NCI-H748 (cell line): Measurements from ENCODE around the gene MYCN.
A peak's percentile ranks its signal among the peaks of the same experiment; 100 is the strongest.

ENCODE experiments used
- DNase-seq: peaks from one replicate; lab custom pipeline; 2025; ENCODE audit not compliant: unreplicated experiment; lab: John Stamatoyannopoulos, UW

Gene MYCN

DNA sequence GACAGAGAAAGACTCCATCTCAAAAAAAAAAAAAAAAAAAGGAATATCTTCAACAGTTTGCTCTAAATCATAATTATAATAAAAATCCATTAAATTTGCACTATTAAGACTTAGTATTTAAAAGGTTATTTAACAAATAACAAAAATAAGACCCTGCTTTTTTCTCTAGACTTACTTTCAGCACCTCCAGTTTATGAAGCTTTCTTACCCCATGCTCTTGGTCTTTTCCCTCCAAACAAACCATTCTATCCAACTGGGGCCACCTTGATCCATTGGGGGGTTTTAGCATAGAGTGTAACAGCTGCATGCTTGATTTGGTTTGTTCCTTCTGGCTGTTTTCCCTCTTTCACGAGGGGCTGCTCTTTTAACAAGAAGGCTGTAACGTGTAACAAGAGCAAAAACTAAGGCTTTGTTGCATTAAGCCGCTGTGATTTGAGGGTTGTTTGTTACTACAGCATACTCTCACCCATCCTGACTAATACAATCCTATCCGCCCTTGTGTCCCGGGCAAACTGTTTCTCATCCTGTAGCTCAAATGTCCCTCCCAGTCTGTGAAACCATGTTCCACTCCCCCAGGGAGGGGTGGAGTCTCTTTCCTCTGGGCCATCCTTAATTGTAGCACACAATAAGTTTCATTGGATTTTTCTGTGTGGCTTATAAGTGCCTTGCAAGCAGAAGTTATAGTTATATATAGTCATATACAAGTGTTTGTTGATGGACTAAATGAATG, 9.6 kb upstream of the MYCN start:
- DNase-seq = no peak

DNA sequence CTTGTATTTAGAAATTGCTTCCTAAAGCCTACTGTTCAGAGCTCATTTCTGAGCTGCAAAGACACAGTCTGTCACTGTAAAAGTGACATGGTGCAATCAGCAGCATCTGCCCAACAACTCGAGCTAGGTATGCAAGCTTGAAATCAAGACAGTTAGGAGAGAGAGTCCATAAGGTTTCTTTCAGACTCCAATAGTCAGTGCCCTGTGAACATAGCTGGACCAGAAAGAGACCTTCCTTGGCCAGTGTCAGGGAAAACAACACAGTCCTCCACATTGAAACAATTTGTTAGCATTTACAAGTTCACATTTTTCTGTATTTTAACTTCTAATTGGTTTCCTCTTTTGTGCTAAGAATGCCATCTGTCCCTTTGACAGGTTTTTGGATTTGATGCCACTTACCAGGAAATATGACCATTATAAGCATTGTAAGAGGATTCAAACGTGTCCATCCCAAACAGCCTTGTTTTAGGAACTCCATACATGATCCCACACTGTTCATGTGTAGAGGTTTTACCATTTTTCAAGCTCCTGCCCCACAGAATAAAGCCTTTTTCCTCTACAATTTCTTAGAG, 8.9 kb upstream of the MYCN start:
- no peak for DNase-seq

DNA sequence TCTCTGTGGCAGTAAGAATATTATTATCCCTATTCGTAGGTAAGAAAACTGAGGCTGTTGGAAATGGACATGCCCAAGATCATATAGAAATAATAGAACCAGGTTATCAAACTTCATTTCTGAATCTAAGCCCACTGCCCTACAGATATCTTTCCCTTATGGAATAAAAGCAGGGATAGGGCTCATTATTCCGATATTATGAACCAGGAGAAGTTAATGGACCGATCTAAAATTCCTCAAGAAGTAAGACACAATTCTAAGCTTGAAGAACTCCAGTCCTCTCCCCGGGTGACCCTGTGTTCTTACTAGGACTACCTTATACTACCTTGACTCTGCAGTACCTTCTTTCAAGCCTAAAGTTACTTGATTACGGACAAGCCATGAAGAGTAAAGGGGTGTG, 8.4 kb upstream of the MYCN start:
- no peak for DNase-seq

DNA sequence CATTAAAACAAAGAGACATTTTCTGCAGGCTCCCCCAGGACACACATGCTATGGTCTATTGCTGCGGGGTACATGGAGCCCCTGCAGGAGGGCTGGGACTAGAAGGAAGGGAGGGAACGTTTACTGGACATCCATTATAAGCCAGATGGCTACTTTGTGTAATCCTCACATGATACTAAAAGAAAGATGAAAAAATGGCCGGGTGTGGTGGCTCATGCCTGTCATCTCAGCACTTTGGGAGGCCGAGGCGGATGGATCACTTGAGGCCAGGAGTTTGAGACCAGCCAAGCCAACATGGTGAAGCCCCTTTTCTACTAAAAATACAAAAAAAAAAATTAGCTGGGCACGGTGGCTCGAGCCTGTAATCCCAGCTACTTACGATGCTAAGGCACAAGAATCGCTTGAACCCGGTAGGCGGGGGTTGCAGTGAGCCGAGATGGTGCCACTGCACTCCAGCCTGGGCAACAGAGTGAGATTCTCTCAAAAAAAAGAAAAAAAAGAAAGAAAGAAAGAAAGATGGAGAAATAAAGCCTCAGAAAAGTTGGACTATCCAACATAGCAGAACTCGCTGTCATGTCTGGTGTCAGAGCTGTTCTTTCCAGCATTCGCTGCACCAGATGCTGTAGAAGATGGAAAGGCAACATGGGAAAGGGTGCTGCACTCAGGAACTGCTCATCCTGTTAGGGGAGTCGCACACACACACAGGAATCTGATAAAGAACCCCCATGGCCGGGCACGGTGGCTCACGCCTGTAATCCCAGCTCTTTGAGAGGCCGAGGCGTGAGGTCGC, 7.8 kb upstream of the MYCN start:
- no peak for DNase-seq

DNA sequence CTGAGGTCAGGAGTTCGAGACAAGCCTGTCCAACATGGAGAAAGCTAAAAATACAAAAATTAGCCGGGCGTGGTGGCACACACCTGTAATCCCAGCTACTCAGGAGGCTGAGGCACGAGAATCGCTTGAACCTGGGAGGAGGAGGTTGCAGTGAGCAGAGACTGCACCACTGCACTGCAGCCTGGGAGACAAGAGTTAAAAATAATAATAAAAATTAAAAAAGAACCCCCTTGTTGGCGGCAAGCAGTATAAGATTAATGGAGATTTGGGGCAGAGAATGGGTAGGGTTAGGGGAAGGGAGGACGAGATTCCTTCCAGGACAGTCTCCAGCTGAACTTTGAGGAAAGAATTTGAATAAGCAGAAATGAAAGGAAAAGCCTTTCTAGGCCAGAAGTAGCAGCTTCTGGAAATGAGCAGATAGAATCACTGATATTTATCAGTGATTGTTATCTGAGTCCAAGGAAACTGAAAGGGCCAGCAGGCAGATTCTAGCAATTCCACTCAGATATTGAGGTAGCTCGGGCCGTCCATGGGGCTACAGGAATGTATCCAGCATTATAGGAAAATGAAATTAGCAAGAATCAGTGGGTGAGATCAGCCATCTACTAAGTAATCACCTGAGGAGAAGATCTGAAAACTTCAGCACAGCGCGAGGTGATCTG, 7.0 kb upstream of the MYCN start:
- DNase-seq = no peak

DNA sequence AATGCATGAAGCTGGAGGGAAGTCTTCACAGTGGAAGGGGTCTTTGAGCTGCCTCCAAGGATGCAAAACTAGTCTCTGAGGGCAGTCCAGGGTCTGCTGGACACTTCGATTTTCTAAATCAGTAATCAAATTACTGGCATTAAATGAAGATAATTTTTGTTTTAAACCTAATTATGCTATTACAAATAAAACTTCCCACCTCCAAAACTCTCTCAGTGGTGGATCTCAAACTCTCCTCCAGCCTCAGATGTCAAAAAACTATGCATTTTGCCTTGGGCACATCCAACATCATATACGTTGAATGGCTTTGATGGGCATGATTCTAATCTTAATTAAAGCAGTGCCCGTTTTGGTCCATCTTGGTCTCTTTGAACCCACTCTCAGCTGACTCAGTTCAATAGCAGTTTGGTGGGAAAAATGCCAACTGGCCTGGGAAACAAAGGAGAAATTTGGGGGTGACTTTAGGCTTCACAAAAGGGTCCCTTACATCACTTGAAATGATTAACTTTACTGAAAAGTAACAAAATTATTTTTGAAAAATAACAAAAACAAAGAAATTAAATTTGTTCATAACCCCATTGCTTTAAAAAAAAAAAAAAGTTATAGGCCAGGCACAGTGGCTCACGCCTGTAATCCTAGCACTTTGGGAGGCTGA, 5.9 kb upstream of the MYCN start:
- no peak for DNase-seq

DNA sequence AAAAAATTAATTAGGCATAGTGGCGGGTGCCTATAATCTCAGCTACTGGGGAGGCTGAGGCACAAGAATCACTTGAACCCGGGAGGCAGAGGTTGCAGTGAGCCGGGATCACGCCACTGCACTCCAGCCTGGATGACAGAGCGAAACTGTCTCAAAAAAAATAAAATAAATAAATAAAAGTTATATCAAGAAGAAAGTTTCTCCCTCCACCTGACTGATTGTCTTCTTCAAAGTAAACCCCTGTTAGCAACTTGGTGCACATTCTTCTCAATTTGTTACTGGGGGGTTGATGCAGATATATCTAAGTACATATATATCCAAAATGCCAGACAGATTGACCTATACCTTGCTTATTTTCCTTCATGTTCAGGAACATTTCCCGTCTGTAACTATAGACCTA, 5.2 kb upstream of the MYCN start:
- no peak for DNase-seq

DNA sequence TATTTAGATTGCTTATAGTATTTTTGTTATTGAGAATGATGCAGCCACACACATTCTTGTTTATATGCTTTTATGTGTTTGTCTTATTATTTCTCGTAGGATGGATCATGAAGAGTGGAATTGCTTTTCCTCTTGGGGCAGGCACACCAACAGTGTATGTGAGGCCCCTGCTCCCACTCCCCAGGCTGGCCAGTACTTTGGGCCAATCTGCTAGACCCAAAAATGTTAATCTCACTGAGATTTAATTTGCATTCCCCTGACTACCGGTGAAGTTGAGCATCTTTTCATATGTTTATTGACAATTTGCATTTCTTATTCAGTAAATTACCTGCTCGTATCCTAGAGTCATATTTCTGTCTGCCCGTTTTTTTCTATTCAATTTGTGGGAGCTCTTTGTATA, 4.7 kb upstream of the MYCN start:
- DNase-seq = no peak

DNA sequence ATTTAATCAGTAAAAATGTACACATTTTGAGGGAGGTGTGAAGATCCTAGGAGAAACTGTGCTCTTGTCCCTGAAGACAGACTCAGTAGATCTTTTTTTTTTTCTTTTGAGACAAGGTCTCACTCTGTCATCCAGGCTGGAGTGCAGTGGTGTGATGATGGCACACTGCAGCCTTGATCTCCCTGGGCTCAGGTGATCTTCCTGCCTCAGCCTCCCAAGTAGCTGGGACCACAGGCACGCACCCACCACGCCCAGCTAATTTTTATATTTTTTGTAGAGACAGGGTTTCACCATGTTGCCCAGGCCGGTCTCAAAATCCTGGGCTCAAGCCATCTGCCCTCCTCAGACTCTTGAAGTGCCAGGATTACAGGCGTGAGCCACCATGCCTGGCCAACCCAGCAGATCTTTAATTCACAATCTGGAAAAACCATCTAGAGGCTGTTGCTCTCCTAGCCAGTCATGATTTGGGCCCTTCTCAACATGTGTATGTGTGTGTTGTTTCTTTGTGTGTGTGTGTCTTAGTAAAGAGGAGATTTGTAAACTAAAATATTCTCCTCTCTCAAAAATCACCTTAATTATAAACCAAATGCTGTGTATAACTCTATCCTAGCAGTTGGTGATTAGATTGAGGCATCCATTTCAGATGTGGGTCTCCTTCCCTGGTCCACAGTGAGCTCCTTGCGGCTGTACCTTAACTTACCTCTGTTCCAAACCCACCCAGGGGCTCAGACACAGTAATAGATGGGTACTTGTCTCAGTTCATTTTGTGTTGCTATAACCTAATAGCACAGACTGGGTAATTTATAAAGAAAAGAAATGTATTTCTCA, 3.9 kb upstream of the MYCN start:
- no peak for DNase-seq

DNA sequence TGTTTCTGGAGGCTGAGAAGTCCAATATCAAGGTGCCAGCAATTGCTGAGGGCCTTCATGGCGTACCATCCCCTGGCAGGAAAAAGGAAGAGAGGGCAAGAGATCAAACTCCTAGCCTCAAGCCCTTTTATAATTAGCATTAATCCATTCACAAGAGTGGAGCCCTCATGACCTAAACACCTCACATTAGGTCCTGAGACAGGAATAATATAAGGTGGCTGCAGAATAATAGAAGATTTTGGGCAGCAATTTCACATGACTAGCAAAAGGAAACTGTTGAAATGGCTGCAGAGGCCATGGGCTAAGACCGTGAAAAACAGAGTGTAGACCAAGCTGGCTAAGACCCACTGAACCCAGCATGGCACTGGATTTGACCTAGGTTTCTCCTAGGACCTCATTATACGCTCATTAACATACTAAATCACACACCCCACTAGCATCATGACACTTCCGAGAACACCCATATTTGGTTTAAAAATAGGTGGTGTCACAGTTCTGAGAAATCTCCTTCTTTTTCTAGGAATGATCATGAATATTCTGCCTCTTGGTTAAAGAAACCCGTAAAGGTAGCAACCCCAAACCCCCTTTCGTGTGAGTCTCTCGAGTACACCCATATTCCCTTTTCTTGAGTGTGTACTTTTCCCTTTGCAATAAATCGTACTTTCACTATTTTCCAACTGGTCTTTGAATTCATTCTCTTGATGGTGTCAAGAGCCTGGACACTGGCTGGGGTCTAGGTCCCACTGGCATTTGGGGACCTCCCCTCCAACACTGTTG, 3.1 kb upstream of the MYCN start:
- DNase-seq = no peak

DNA sequence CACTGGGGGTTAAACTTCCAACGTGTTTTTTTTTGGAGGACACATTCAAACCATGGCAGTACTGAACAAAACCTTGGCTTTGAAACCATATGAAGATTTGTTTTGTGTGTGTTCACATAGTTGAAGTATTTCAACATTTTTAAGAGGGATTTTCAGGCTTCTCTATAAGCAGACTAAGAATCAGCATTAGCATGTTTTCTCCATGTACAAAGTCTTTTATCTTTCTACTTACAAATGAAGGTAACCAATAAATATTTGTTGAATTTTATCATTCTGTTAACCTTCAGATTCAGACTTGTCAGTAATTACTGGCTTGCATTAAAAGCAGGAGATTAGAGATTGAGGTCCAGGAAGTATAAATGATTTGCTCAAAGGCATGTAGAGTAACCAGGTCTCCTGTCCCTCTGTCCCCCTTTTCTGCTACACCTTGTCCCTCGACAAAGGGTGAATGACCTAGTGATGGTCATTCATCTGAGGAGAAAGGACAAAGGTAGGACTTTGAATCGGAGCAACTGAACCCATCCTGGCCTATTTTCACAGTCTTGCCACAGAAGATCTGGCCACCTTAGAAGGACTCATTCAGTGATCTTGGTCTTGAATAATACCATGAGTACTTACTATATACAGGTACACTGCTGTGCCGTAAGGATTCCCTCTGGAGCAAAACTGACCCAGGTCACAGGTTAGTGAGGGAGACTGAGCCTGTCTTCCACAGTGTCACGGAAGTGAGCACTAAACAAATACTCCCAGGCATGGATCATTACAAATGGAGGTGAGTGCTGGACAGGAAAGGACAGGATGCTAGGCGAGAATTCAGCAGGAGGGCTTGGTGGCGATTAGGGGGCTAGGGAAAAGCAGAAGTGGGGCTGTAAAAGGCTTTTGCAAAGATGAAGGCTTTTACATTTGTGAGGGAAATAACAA, 2.2 kb upstream of the MYCN start:
- no peak for DNase-seq

DNA sequence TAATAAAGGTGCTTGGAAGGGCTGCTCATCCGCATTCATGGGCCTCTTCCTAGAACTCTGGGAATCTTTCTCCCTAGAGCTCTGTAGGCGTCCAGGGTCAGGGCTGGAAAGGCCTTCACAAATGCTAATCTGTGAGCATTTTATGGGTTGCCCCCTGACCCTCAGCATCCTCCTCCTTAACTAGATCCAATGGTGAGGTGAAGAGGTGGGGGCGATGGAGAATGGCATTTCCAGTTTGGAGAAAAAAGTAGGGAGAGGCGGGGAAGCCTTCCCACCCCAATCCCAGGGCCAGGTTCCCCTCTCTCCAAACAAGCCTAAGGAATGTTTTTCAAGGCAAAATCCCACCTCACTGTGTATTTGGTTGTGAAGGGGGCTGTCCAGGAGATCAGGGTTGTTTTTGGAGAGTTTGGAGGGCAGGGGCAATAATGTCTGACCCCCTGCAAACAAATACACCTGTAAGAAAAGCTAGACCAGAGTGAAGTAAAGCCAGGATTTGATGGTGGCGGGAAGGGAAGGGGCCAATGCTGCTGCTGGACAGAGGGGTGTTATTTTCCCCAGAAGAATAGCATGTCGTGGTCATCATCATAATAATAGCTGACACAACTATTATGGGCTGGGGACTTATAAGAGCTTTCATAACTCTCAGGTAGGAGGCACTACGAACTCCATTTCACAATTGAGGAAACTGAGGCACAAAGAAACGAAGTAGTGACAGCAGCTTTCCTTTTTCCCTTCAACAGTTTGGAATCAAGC, 1.4 kb upstream of the MYCN start:
- DNase-seq = no peak

DNA sequence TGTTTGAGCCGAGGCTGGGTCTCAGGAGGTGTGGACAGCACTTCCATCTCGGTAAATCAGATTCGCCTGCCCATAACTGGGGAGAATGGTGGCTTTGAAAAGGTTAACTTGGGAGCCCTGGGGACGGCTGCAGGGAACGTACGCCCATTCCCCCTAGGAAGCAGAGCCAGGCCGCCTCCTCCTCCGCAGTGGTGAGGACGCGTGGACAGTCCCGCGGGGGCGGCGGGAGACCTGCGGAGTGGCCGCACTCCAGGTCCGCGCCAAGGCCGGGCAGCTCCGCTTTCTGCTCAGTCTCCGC, 845 bp upstream of the MYCN start:
- DNase-seq = no peak

DNA sequence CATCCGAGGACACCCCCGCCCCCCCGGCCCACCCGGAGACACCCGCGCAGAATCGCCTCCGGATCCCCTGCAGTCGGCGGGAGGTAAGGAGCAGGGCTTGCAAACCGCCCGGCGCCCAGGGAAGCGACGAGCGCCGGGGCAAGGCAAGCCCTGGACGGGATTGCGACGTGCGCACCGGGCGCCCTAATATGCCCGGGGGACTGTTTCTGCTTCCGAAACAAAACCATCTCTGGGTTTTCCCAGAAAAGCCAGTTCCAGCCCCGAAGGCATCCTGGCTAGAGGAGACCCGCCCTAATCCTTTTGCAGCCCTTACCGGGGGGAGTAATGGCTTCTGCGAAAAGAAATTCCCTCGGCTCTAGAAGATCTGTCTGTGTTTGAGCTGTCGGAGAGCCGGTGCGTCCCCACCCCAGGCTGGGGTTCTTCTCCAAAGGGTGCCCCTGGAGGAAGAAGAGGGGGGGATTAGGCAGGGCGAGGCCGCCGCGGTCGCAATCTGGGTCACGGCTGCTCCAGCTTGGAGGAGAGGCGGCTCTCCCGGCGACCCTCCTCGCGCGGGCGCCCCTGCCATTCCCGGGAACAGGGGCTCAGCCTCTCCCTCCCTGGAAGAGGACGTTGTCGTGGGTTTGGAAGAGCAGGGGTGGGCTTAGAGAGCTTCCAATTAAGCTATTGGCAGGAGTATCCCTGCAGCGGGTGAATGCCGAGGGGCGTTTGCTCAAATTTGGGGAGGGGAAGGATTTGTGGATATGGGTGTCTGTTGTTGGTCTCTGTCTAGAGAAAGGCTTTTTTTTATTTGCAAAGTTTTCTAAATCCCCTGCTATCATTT, 521 bp downstream of the MYCN start:
- peak; percentile 59 for DNase-seq

DNA sequence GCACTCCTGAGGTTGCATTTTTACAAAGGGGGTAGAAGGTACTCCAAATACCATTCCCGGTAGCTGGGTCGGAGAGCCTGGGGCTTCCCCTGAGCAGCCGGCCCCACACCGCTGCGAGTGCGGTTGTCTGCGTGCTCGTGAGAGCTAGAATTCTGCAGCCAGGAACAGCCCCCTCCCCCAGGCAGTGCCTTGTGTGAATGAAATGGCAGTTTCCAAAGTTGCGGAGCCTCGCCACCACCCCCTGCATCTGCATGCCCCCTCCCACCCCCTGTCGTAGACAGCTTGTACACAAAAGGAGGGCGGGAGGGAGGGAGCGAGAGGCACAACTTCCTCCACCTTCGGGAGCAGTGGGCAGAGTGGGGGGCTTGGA, 1.1 kb downstream of the MYCN start:
- DNase-seq = peak; percentile 70

DNA sequence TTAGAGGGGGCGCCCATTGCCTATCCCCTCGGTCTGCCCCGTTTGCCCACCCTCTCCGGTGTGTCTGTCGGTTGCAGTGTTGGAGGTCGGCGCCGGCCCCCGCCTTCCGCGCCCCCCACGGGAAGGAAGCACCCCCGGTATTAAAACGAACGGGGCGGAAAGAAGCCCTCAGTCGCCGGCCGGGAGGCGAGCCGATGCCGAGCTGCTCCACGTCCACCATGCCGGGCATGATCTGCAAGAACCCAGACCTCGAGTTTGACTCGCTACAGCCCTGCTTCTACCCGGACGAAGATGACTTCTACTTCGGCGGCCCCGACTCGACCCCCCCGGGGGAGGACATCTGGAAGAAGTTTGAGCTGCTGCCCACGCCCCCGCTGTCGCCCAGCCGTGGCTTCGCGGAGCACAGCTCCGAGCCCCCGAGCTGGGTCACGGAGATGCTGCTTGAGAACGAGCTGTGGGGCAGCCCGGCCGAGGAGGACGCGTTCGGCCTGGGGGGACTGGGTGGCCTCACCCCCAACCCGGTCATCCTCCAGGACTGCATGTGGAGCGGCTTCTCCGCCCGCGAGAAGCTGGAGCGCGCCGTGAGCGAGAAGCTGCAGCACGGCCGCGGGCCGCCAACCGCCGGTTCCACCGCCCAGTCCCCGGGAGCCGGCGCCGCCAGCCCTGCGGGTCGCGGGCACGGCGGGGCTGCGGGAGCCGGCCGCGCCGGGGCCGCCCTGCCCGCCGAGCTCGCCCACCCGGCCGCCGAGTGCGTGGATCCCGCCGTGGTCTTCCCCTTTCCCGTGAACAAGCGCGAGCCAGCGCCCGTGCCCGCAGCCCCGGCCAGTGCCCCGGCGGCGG, 1.7 kb downstream of the MYCN start:
- DNase-seq = peak; percentile 59
